ENCODE measurements around the gene C2orf92.
A peak's percentile ranks its signal among the peaks of the same experiment; 100 is the strongest.

C2orf92 gene

DNA sequence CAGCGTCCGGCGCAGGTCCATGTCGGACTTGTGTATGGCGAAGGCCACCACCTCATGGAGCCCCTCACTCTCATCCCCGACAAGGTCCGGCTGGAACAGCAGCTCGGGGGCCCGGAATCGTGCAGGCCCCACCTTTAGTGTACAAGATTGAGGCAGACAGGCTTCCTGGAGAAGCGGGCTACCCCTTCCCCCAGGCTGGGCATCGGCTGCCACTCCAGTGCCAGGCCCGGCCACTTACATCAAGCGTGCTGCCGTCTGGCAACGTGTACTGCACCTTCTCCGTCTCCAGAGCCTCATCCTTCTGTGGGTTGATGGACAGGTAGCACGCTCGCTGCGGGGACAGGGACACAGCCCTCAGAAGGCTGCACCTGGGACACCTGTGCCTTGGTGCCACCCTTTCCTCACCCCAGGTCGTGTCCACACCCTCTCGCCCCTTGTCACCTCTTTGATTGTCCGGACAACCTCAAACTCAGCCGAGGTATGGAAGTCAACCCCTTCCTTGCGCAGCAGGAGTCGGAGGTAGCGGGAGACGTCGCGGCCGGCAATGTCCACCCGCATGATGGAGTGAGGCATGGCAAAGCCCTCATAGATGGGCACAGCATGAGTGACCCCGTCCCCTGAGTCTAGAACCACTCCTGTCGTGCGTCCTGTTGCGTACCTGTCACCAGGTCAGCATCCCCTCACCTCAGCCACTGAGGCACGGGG lies 11.4 kb upstream of the C2orf92 start:
- H3K27ac ChIP-seq, result no peak overlapping the region
- no peak for TF ChIP-seq ZFX (IDR thresholded peaks at IDR 0.05)
- TF ChIP-seq, protein P1, sequence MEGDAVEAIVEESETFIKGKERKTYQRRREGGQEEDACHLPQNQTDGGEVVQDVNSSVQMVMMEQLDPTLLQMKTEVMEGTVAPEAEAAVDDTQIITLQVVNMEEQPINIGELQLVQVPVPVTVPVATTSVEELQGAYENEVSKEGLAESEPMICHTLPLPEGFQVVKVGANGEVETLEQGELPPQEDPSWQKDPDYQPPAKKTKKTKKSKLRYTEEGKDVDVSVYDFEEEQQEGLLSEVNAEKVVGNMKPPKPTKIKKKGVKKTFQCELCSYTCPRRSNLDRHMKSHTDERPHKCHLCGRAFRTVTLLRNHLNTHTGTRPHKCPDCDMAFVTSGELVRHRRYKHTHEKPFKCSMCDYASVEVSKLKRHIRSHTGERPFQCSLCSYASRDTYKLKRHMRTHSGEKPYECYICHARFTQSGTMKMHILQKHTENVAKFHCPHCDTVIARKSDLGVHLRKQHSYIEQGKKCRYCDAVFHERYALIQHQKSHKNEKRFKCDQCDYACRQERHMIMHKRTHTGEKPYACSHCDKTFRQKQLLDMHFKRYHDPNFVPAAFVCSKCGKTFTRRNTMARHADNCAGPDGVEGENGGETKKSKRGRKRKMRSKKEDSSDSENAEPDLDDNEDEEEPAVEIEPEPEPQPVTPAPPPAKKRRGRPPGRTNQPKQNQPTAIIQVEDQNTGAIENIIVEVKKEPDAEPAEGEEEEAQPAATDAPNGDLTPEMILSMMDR (conservative IDR thresholded peaks at IDR 0.05), result no peak

GRCh38 chr2:97658691-97659157 lies 10.8 kb upstream of the C2orf92 start:
- TF ChIP-seq, protein P1 (conservative IDR thresholded peaks at IDR 0.05), result no peak
- TF ChIP-seq ZFX (IDR thresholded peaks at IDR 0.05), result no peak
- H3K27ac ChIP-seq, result no peak overlapping the region

- TF ChIP-seq, protein P1 (conservative IDR thresholded peaks at IDR 0.05), result no peak
- no peak for TF ChIP-seq ZFX (IDR thresholded peaks at IDR 0.05)
- no peak overlapping the region for H3K27ac ChIP-seq
Measured at GRCh38 chr2:97659256-97660043, 10.1 kb upstream of the C2orf92 start.

DNA sequence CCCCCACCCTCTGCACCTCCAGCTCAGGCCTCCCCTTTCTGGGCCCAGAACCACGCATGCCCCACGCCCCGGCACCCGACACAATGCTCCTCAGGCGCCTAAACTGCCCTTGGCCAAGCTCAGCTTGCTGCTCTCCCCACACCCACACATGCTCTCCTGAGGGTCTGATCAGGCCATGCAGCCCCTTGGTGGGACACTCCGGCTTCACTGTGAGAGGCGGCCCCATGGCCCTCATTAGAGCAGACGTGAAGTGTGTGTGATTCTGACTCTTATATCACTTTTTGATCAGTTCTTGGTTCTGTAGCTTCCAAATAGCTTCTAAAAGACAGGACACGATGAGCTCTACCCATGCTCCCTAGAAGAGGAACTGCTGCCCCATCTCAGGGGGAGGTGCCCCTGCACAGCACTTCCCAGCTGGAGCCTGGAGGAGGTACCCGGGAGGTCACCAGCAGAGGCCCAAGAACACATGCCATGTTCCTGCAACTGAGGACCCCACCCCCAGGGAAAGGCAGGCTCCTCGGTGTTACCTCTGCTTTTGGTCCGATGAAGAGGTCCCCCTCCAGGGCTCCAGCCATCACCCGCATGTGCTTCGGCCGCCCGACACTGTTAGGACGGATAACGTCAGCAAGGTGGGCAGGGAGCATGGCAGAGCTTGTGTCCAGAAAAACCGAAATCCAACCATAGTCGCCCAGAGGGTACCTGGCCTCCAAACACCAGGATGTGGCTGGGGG lies 9.3 kb upstream of the C2orf92 start:
- TF ChIP-seq, protein P1 (conservative IDR thresholded peaks at IDR 0.05), result no peak
- no peak for TF ChIP-seq ZFX (IDR thresholded peaks at IDR 0.05)
- H3K27ac ChIP-seq, result no peak overlapping the region

DNA sequence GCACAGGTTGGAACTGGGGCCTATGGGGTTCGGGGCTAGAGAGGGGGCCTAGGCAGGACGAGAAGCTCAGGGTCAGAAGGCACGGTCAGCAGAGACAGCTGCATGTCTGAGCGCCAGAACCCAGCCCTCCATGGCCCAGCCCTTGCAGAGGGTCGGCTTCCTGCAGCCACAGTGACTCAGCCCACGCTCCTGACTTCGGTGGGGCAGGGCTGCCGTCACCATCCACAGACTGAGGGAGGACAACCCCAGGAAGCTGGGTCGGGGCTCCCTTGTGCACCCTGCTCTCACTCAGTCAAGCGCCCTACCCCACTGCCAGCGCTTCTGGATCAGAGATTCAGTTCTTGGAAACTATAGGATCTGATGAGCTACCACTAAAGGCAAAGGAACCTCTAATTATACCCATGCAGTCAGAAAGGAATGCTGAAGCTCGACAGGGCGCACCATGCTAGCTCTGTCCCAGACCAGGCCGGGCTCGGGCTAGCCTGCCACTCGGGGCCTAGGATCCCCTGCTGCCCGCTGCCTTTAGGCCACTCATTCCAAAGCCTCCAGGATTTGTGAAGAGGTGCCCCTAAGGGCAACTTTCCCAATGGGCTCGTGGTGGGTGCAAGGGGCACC lies 8.6 kb upstream of the C2orf92 start:
- H3K27ac ChIP-seq, result no peak overlapping the region
- TF ChIP-seq, protein P1 (conservative IDR thresholded peaks at IDR 0.05), result no peak

DNA sequence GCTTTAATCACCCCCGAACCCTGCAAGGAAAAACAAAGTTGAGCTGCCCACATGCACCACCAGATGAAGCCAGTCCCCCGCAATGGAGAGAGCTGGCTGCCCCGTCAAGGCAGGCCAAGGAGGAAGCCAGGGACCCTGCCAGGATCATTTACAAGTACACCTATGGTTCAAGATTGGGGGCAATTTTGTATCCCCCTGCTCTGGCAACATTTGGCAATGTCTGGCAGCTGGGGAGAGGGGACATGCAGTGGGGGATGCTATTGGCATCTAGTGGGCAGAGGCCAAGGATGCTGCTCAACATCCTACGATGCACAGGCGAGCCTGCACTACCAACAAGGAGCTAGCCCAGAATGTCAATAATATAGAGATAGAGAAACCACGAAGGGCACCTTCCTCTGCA lies 7.6 kb upstream of the C2orf92 start:
- TF ChIP-seq, protein P1 (conservative IDR thresholded peaks at IDR 0.05), result no peak
- no peak for TF ChIP-seq ZFX (IDR thresholded peaks at IDR 0.05)
- H3K27ac ChIP-seq, result peak overlapping the region; percentile 93; the same call in 1 of the 2 replicates

Data from C4-2B (cell line).